Ureter (tissue), 1 donor: Measurements from ENCODE around the gene GGA1. TPM values are rescaled to one million over a fixed set of nuclear protein-coding genes. Genes with fewer than 3 reads are reported as not detected.
"Not testable (repeated sequence)": the region's sequence is repeated elsewhere in the genome, so short reads cannot be mapped to it uniquely, and the experiment has no call there.

ENCODE experiments used
- DNase-seq: peaks from one replicate; pipeline ENCODE4 v3.0.0-alpha.2; 2020; ENCODE audit warnings: low spot score
- total RNA-seq: library from RNA; stranded (reverse); gene quantifications from one replicate; pipeline ENCODE4 v1.2.4, GENCODE V29; 2023
- donor health status: DM: yes; HTN: yes; CAD: no.

GGA1 gene
- total RNA-seq, 1 donor from 2014 or later = 68.9 TPM

GRCh38 chr22:37609240-37610152, 862 bp downstream of the GGA1 start:
- DNase-seq = no peak

DNA sequence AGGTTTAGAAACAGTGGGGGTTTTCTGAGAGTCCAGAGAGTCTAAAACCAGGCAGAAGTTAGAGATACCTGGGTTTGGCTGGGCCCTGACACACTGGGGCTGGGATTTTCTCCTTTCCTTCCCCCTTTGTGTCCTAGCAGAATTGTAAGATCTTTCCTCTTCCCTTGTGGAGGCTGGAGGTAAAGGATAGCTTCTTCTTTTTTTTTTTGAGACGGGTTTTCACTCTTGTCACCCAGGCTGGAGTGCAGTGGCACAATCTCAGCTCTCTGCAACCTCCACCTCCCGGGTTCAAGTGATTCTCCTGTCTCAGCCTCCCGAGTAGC, 1.5 kb downstream of the GGA1 start:
- DNase-seq = not testable (repeated sequence)

GRCh38 chr22:37610480-37611129, 2.0 kb downstream of the GGA1 start:
- DNase-seq = no peak

DNA sequence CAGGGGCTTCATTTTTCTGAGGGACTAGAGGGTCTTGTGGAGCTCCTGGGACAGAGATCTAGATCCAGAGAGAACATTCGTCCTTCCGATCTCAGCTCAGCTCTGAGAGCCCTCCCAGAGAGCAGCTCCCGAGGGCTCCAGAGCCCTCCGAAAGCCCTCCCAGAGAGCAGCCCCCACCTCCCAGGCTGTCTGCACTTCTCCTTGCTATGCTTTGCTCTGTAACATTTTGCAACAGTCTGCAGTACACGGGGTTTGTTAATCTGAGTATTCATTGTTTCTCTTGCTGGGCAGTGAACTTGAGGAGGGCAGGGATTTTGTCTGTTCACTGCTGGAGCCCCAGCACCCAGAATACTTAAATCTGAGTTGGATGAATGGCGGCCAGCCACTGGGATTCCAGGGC, 2.6 kb downstream of the GGA1 start:
- DNase-seq = no peak

DNA sequence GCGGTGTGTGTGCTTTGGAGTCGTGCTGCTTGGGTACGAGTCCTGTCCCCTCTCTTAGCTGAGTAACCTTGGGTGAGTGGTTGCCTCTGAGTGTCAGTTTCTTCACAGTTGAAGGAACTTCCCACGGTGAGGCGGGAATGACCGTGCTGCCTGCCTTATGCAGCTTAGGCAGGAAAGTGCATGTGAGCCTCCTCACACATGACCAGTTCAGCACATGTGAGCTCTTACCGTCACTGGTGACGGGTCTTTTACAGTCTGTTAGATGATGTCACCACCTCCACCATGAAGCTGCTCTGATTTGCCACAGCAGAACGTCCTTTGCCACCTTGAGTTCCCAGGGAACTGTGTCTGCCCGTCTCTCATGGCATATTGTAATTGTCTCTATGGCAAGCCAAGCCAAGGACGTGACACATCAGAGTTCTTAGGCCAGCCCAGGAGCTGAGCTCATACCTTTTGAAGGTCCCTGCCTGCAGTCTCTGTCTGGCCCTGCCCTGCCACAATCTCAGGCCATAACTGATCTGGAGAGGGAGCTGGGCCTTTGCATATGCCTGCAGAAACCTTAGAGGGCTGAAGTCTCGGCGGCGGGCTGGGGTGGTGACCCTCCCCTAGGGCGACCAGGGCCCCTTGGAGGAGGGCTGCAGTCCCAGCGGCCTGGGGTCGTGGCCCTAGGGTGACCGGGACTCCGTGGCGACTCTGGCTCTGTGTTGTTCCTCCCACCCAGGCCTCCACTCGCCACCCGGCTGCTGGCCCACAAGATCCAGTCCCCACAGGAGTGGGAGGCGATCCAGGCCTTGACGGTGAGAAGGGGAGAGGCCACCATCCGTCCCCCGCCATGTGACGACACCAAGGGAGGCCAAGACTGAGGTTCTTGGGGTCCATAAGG, 7.8 kb downstream of the GGA1 start:
- no peak for DNase-seq

GRCh38 chr22:37617431-37617830, 8.8 kb downstream of the GGA1 start:
- no peak for DNase-seq

DNA sequence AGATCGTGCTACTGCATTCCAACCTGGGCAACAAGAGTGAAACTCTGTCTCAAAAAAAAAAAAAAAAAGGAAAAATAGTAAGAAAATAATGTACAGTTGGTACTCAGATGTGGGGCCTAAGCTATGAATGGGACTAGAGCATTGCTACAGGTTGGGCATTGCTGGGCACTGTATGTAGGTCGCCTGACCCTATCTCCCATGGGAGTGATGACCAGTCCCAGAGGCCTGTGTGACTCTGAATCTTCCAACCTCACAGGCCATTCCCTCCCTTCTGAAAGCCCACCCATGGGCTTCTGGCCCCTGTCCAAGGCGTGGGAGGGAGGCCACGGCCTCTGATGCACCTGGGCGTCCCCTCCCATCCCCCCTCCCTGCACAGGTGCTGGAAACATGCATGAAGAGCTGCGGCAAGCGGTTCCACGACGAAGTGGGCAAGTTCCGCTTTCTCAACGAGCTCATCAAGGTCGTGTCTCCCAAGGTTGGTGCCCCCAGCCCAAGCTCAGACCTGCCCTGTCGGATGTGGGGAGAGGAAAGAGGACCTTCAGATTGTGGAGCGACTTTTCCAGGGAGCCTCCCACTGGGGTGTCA, 9.5 kb downstream of the GGA1 start:
- no peak for DNase-seq

DNA sequence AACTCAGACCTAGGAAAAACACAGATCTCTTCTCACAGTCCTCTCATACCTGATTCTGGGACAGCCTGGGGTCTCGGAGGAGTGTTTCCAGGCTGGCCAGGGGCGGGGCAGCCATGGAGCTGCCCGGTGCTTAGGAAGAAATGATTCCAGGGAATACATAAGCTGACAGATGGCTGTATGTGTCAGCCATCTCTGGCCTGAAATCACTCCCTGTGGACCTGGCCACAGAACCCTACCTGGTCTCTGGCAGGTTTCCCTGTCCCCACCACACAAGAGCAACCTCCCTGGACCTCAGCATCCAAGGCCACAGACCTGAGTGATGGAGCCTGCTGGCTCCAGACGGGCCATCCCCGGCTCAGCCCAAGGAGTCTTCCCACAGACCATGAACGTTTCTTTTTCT, 10.0 kb downstream of the GGA1 start:
- no peak for DNase-seq

DNA sequence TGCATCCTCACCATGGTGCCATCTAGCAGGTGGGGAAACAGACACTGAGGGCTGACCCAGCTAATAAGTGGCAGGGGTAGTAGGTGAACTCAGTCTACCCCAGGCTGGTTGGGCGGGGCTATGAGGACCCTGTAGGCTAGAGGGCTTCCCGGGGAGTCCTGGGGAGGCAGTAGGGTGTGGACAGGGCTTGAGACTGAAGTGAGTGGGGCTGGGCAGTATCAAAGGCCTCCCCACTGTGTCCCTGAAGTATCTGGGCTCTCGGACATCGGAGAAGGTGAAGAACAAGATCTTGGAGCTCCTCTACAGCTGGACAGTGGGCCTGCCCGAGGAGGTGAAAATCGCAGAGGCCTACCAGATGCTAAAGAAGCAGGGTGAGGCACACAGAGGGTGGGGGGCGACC, 11.4 kb downstream of the GGA1 start:
- no peak for DNase-seq

- no peak for DNase-seq
Measured at GRCh38 chr22:37621352-37621860, 12.8 kb downstream of the GGA1 start.

GRCh38 chr22:37623075-37624016, 14.7 kb downstream of the GGA1 start:
- no peak for DNase-seq

DNA sequence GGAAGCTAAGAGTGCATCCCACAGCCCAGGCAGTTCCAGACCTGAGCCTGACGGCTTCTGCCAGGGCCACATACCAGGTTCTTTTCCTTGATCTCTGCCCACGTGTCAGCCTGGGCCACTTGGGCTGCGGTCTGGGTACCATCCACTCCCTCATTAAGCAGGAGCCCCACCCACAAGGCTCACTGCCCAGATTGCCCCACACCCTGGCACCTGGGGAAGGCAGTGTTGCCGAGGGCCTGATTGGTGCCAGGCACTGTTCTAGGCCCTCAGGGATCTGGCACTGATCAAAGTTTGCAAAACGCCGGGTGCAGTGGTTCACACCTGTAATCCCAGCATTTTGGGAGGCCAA, 15.4 kb downstream of the GGA1 start:
- no peak for DNase-seq

DNA sequence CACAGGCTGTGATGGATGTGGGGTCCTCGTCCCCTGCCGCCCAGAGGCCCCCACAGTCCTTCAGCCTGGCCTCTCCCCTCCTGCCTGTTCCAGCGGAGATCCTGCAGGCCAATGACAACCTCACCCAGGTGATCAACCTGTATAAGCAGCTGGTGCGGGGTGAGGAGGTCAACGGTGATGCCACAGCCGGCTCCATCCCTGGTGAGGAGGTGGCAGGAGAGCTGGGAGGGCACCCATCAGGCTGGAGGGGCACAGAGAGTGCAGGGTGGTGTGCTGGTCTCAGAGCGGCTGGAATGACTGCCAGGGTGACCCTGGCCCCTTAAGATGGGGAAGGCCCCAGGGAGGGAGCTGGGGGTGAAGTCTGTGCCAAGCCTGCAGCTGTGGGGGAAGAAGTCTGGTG, 16.2 kb downstream of the GGA1 start:
- no peak for DNase-seq

DNA sequence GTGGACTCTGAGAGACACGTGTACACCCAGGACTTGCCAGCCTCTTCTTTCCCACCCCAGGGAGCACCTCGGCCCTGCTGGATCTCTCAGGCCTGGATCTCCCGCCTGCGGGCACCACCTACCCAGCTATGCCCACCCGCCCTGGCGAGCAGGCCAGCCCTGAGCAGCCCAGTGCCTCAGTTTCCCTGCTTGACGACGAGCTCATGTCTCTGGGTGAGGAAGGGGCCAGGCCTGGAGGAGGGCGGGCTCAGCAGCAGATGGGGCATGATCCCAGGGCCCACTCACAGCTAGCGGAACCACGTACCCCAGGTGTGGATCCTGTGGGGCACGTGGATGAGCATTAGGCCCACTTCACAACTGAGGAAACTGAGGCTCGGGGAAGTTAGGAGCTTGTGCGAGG, 17.1 kb downstream of the GGA1 start:
- no peak for DNase-seq

DNA sequence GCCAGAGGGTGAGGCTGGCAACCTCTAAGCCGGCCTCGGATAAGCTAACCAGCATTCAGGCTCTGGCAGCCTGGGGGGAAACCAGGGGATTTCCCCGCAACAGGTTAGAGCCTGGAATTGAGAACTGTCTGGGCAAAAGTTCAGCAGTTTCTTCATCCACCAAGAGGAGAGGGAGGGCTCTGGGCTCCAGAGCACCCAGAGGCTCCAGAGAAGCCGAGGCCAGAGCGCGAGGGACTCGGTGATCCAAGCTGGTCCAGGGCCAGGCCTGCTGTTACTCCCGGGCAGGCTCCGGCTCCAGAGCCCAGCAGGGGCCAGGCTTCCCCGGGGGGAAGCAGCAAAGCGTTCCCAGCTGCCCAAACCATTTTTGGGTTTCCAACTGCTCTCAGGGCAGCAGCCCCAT, 17.5 kb downstream of the GGA1 start:
- DNase-seq = peak; percentile 63

DNA sequence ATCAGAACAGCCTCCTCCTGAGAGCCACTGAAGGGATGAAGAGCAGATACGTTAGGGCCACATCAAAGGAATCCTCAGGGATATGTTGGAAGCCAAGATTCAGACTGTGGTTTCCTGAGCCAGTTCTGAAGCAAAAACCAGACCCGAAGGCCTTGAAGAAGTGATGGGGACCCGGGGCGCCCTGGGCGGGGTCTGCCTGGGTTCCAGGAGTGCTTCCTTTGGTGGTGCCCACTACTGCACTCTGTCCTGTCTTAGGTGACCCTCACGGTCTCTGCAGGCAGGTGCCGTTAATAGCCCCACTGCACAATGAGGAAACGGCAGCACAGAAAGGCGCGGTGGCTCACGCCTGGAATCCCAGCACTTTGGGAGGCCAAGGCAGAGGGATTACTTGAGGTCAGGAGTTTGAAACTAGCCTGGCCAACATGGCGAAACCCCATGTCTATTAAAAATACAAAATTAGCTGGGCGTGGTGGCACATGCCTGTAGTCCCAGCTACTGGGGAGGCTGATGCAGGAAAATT, 18.0 kb downstream of the GGA1 start:
- no peak for DNase-seq

- DNase-seq = no peak
Measured at GRCh38 chr22:37627121-37627520, 18.5 kb downstream of the GGA1 start.

DNA sequence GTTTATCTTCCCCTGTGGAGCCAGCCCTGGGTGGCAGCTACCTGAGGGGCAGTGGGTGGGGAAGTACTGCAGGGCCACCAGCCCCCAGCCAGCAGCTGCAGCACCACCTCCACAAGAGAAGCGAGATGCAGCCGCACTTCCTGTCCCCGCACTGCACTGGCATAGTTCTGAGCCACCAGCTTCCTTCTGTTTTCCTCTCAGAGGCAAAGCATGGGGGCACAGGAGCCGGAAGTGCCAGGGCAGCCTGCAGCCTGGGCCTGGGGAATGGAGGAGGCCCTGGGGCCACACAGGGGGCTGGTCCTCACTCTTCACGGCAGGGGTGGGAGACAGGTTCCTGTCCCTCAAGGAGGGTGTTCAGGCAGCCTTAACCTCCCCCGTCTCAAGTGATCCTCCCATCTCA, 18.9 kb downstream of the GGA1 start:
- DNase-seq = no peak

- no peak for DNase-seq
Measured at GRCh38 chr22:37628830-37629229, 20.2 kb downstream of the GGA1 start.

DNA sequence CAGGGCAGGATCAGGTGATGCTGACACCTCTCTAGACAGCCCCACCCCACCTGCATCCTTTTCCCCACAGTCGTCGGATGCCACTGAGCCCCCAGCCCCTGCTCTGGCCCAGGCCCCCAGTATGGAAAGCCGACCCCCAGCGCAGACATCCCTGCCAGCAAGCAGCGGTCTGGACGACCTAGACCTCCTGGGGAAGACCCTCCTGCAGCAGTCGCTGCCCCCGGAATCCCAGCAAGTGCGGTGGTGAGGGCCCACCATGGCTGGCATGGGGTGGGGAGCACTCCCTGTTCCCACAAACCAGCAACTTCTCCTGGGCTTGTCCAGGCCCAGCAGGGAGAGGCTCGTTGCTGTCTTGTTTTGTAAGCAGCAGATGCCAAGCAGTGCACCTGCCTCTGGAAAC, 21.3 kb downstream of the GGA1 start:
- no peak for DNase-seq
